ENCODE results near the gene DCTD.

DCTD gene

GRCh38 chr4:182897601-182898478 is 19.3 kb downstream of the DCTD start:
- DNase-seq (ENCODE audit: low read depth): no peak
- no peak overlapping the region for H3K4me3 ChIP-seq (ENCODE audit: low read depth, low read length)
- in situ Hi-C loops (cut with HindIII; ENCODE audit: low sequenced_read_pairs): no loop called here
- TF ChIP-seq CTCF (IDR thresholded peaks at IDR 0.05; ENCODE audit: low read depth, low read length, missing control alignments): no peak

DNA sequence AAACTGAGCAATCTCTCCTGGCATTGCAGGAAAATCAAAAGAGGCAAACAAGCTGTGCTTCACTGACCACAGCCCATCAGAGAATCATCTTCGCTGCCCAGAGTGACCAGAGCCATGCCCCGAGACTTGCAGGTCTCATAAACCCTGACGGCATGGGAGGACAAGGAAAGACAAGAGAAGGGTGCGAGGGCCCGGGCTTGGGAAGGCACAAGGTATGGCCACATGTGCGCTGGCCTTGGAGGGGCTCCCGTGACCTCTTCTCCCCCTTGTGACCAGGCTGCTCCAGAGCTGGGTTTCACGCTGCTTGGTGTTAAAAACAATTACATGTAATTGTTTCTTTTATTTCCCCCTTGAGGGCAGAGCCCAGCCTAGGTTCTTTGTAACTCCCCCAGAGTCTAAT is 20.8 kb downstream of the DCTD start:
- in situ Hi-C loops (cut with HindIII; ENCODE audit: low sequenced_read_pairs): no loop called here
- TF ChIP-seq CTCF (IDR thresholded peaks at IDR 0.05; ENCODE audit: low read depth, low read length, missing control alignments): no peak
- H3K4me3 ChIP-seq (ENCODE audit: low read depth, low read length): no peak overlapping the region
- no peak for DNase-seq (ENCODE audit: low read depth)

GRCh38 chr4:182895791-182896292 is 21.3 kb downstream of the DCTD start:
- H3K4me3 ChIP-seq (ENCODE audit: low read depth, low read length): no peak overlapping the region
- DNase-seq (ENCODE audit: low read depth): no peak
- in situ Hi-C loops (cut with HindIII; ENCODE audit: low sequenced_read_pairs): no loop called here
- no peak for TF ChIP-seq CTCF (IDR thresholded peaks at IDR 0.05; ENCODE audit: low read depth, low read length, missing control alignments)

DNA sequence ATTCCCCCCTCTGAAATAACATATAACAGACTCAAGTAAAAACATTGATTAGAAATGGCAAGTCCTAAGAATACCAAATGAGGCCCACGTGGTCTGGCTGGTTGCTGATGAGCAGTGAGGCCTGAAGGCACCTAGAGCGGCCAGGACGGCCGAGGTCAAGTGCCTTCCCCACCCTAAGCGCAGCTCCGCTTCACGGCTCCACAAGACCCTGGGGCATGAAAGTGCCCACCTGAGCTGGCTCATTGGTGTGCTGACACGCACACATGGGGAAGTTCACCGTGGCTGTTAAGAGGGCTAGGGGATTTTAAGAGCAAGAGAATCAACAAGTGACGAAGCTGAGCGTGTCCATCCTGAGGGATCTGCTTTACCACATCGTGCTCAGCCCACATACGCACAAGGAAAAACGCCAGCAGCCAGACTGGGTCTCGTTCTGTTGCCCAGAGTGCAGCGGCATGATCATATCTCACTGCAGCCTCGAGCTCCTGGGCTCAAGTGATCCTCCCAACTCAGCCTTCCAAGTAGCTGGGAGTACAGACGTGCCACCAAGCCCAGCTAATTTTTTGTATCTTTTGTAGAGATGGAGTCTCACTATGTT is 22.4 kb downstream of the DCTD start:
- H3K4me3 ChIP-seq (ENCODE audit: low read depth, low read length): no peak overlapping the region
- DNase-seq (ENCODE audit: low read depth): no peak
- TF ChIP-seq CTCF (IDR thresholded peaks at IDR 0.05; ENCODE audit: low read depth, low read length, missing control alignments): no peak
- in situ Hi-C loops (cut with HindIII; ENCODE audit: low sequenced_read_pairs): no loop called here

- in situ Hi-C loops (cut with HindIII; ENCODE audit: low sequenced_read_pairs): no loop called here
- no peak for DNase-seq (ENCODE audit: low read depth)
- no peak for TF ChIP-seq CTCF (IDR thresholded peaks at IDR 0.05; ENCODE audit: low read depth, low read length, missing control alignments)
- H3K4me3 ChIP-seq (ENCODE audit: low read depth, low read length): no peak overlapping the region
These were observed 23.6 kb downstream of the DCTD start for GRCh38 chr4:182893474-182894080.

- no peak overlapping the region for H3K4me3 ChIP-seq (ENCODE audit: low read depth, low read length)
- no peak for TF ChIP-seq CTCF (IDR thresholded peaks at IDR 0.05; ENCODE audit: low read depth, low read length, missing control alignments)
- in situ Hi-C loops (cut with HindIII; ENCODE audit: low sequenced_read_pairs): no loop called here
- no peak for DNase-seq (ENCODE audit: low read depth)
These were observed 24.1 kb downstream of the DCTD start for GRCh38 chr4:182893047-182893446.

All from astrocyte of the cerebellum (primary cell).